Astrocyte (in vitro differentiated cells and primary cell): ENCODE measurements around the gene ZBTB16. TPM values are rescaled to one million over a fixed set of nuclear protein-coding genes. Genes with fewer than 3 reads are reported as not detected.

Source experiments
- DNase-seq: peaks from one replicate; pipeline ENCODE4 v3.0.0-alpha.2; 2010; ENCODE audit warnings: low read depth
- FAIRE-seq: peaks from 2 replicates; lab custom pipeline; 2011; peaks lifted over from hg19 to GRCh38; lab: Jason Lieb, UNC
- H2AFZ ChIP-seq: 2 replicates; pipeline ENCODE4 v1.6.0; 2012; ENCODE audit warnings: low read depth, low read length, inconsistent platforms
- H3K27ac ChIP-seq: 2 replicates; pipeline ENCODE4 v1.5.1; 2011; ENCODE audit warnings: low read depth, low read length, inconsistent platforms
- H3K27me3 ChIP-seq: 2 replicates; pipeline ENCODE4 v1.6.0; 2011; ENCODE audit warnings: low read length, inconsistent platforms; ENCODE audit not compliant: insufficient read depth
- H3K36me3 ChIP-seq: 2 replicates; pipeline ENCODE4 v1.5.1; 2011; ENCODE audit warnings: low read length, inconsistent platforms; ENCODE audit not compliant: insufficient read depth
- H3K4me1 ChIP-seq: 2 replicates; pipeline ENCODE4 v1.5.1; 2011; ENCODE audit warnings: low read length, inconsistent platforms; ENCODE audit not compliant: insufficient read depth
- H3K4me2 ChIP-seq: 2 replicates; pipeline ENCODE4 v1.6.0; 2012; ENCODE audit warnings: low read length, inconsistent platforms
- H3K4me3 ChIP-seq: 2 replicates; pipeline ENCODE4 v1.5.1; 2011; ENCODE audit warnings: low read depth, mild to moderate bottlenecking, low read length, inconsistent platforms; ENCODE audit not compliant: insufficient read depth
- H3K79me2 ChIP-seq: 2 replicates; pipeline ENCODE4 v1.6.0; 2012; ENCODE audit warnings: mild to moderate bottlenecking, low read length, inconsistent platforms; ENCODE audit not compliant: insufficient read depth
- H3K9ac ChIP-seq: 2 replicates; pipeline ENCODE4 v1.6.0; 2012; ENCODE audit warnings: mild to moderate bottlenecking, low read length, inconsistent platforms
- H3K9me3 ChIP-seq: 2 replicates; pipeline ENCODE4 v1.5.1; 2012; ENCODE audit warnings: low read depth, mild to moderate bottlenecking, low read length, inconsistent platforms; ENCODE audit not compliant: insufficient read depth
- H4K20me1 ChIP-seq: 2 replicates; pipeline ENCODE4 v1.6.0; 2012; ENCODE audit warnings: low read length, inconsistent platforms; ENCODE audit not compliant: insufficient read depth
- H3K27ac Mint-ChIP-seq: one replicate; pipeline ENCODE4 v1.8.0; 2021; ENCODE audit warnings: mild to moderate bottlenecking, mixed read lengths; ENCODE audit not compliant: unreplicated experiment
- H3K27me3 Mint-ChIP-seq: one replicate; pipeline ENCODE4 v1.8.0; 2021; ENCODE audit warnings: low read depth, mixed read lengths; ENCODE audit not compliant: unreplicated experiment
- H3K36me3 Mint-ChIP-seq: one replicate; pipeline ENCODE4 v1.8.0; 2021; ENCODE audit warnings: low read depth, mixed read lengths; ENCODE audit not compliant: unreplicated experiment
- H3K4me1 Mint-ChIP-seq: one replicate; pipeline ENCODE4 v1.8.0; 2021; ENCODE audit warnings: low read depth, mixed read lengths; ENCODE audit not compliant: unreplicated experiment
- H3K4me3 Mint-ChIP-seq: one replicate; pipeline ENCODE4 v1.8.0; 2021; ENCODE audit warnings: mild to moderate bottlenecking, moderate library complexity, mixed read lengths; ENCODE audit not compliant: unreplicated experiment
- H3K9me3 Mint-ChIP-seq: one replicate; pipeline ENCODE4 v1.8.0; 2021; ENCODE audit warnings: mild to moderate bottlenecking, mixed read lengths; ENCODE audit not compliant: unreplicated experiment
- EZH2 ChIP-seq: IDR thresholded peaks from 2 replicates; pipeline ENCODE4 v1.6.1; 2012; ENCODE audit warnings: mild to moderate bottlenecking, low read length, inconsistent platforms; ENCODE audit not compliant: insufficient read depth
- total RNA-seq: library from RNA; stranded (reverse); gene quantifications from 2 replicates; pipeline ENCODE4 v1.2.1, GENCODE V29; 2021
- TF ChIP-seq, protein P1 (sequence below): IDR thresholded peaks from 2 replicates; pipeline ENCODE4 v1.5.1; 2011; ENCODE audit warnings: low read depth, mild to moderate bottlenecking, inconsistent platforms, low read length, moderate library complexity; ENCODE audit not compliant: insufficient read depth

ZBTB16 gene
- total RNA-seq, 1 donor from 2014 or later = 0.50 TPM

- Mint-ChIP-seq H3K9me3 (no peaks in the 10 kb centered on the region), H3K36me3 (no peaks in the 10 kb centered on the region), H3K27ac (no peak overlapping the region), H3K4me1 (peaks cover 5% of the 10 kb centered on the region), H3K27me3 (peaks cover 7% of the 10 kb centered on the region), H3K4me3 (no peak overlapping the region)
- H3K4me3 ChIP-seq = no peak overlapping the region
- H4K20me1 ChIP-seq = no peaks in the 10 kb centered on the region
- FAIRE-seq (no peak), DNase-seq (no peak)
- no peaks in the 10 kb centered on the region for H3K79me2 ChIP-seq
- H3K9ac ChIP-seq = no peak overlapping the region
- H3K4me1 ChIP-seq = no peaks in the 10 kb centered on the region
- no peaks in the 10 kb centered on the region for H3K36me3 ChIP-seq
- peaks cover 10% of the 10 kb centered on the region for H3K27me3 ChIP-seq
- no peak overlapping the region for H2AFZ ChIP-seq
- H3K27ac ChIP-seq = no peak overlapping the region
- H3K9me3 ChIP-seq = no peaks in the 10 kb centered on the region
- TF ChIP-seq, protein P1, sequence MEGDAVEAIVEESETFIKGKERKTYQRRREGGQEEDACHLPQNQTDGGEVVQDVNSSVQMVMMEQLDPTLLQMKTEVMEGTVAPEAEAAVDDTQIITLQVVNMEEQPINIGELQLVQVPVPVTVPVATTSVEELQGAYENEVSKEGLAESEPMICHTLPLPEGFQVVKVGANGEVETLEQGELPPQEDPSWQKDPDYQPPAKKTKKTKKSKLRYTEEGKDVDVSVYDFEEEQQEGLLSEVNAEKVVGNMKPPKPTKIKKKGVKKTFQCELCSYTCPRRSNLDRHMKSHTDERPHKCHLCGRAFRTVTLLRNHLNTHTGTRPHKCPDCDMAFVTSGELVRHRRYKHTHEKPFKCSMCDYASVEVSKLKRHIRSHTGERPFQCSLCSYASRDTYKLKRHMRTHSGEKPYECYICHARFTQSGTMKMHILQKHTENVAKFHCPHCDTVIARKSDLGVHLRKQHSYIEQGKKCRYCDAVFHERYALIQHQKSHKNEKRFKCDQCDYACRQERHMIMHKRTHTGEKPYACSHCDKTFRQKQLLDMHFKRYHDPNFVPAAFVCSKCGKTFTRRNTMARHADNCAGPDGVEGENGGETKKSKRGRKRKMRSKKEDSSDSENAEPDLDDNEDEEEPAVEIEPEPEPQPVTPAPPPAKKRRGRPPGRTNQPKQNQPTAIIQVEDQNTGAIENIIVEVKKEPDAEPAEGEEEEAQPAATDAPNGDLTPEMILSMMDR = no peak
- no peak for TF ChIP-seq EZH2
- H3K4me2 ChIP-seq = no peak overlapping the region
These were observed 38.3 kb downstream of the ZBTB16 start for GRCh38 chr11:114097832-114098231.

- H3K4me3 Mint-ChIP-seq = no peak overlapping the region
- FAIRE-seq (no peak), DNase-seq (no peak)
- Histone ChIP-seq H3K36me3 (no peaks in the 10 kb centered on the region), H2AFZ (no peak overlapping the region), H3K27ac (no peak overlapping the region), H3K4me2 (no peak overlapping the region), H3K9me3 (peaks cover 2% of the 10 kb centered on the region), H3K4me1 (no peaks in the 10 kb centered on the region), H3K79me2 (no peaks in the 10 kb centered on the region), H3K4me3 (no peak overlapping the region), H4K20me1 (no peaks in the 10 kb centered on the region), H3K27me3 (peaks cover 7% of the 10 kb centered on the region), H3K9ac (no peak overlapping the region)
- H3K36me3 Mint-ChIP-seq = no peaks in the 10 kb centered on the region
- H3K27ac Mint-ChIP-seq = no peak overlapping the region
- peaks cover 12% of the 10 kb centered on the region for H3K27me3 Mint-ChIP-seq
- TF ChIP-seq, protein P1 = no peak
- no peak for TF ChIP-seq EZH2
- H3K4me1 Mint-ChIP-seq = peaks cover 5% of the 10 kb centered on the region
- no peaks in the 10 kb centered on the region for H3K9me3 Mint-ChIP-seq
These were observed 39.4 kb downstream of the ZBTB16 start for GRCh38 chr11:114098927-114099326.

- H3K4me1 Mint-ChIP-seq = peaks cover 5% of the 10 kb centered on the region
- H3K9ac ChIP-seq = no peak overlapping the region
- peaks cover 2% of the 10 kb centered on the region for H3K9me3 Mint-ChIP-seq
These were observed 40.1 kb downstream of the ZBTB16 start for GRCh38 chr11:114099392-114100178.

More at GRCh38 chr11:114099392-114100178, 40.1 kb downstream of the ZBTB16 start:
- Mint-ChIP-seq H3K27me3 (peaks cover 17% of the 10 kb centered on the region), H3K27ac (no peak overlapping the region), H3K4me3 (no peak overlapping the region), H3K36me3 (no peaks in the 10 kb centered on the region)
- no peaks in the 10 kb centered on the region for H3K36me3 ChIP-seq
- peaks cover 7% of the 10 kb centered on the region for H3K27me3 ChIP-seq
- H3K27ac ChIP-seq = no peak overlapping the region
- no peak overlapping the region for H3K4me2 ChIP-seq
- peaks cover 2% of the 10 kb centered on the region for H3K9me3 ChIP-seq
- H3K4me3 ChIP-seq = no peak overlapping the region
- H2AFZ ChIP-seq = no peak overlapping the region
- H4K20me1 ChIP-seq = no peaks in the 10 kb centered on the region
- no peak for FAIRE-seq
- H3K79me2 ChIP-seq = no peaks in the 10 kb centered on the region
- no peaks in the 10 kb centered on the region for H3K4me1 ChIP-seq
- no peak for DNase-seq
- no peak for TF ChIP-seq EZH2
- TF ChIP-seq, protein P1 = no peak
